Jurkat, Clone E6-1 (cell line): ENCODE measurements around the gene PM20D2.

Source experiments
- DNase-seq: peaks from one replicate; pipeline ENCODE4 v3.0.0-alpha.2; 2011; ENCODE audit warnings: low read depth, low spot score
- H3K4me3 ChIP-seq: 2 replicates; pipeline ENCODE4 v1.5.1; 2011; ENCODE audit warnings: mild to moderate bottlenecking, low read length, control low read depth, moderate library complexity

The PM20D2 gene

GRCh38 chr6:89140347-89141156 lies 5.3 kb upstream of the PM20D2 start:
- H3K4me3 ChIP-seq, result no peak overlapping the region
- no peak for DNase-seq

DNA sequence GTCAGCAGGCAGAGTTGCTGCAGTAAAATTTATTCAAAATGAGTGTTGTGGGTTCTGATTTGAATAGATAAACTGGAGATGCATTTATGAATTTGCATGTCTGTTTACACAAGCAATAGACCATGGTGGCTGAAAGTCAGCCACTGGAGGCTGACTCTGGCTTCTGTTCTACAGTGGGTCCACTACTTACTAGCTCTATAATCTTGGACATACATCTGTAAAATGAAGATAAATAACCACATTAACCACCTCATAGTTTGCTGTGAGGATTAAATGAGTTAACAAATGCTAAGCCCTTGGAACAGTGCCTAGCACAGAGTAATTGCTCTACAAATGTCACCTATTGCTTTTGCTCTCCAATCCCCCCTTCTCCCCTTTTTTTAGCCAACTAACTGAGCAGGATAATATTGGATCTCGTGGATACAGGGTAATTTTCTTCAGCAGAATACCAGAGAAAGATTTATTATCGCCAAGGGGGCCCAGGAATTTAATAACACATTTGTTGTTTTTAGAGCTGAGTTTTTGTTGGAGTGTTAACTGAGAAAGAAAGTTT lies 1.4 kb upstream of the PM20D2 start:
- H3K4me3 ChIP-seq, result no peak overlapping the region
- no peak for DNase-seq

- DNase-seq, result peak; percentile 54
- H3K4me3 ChIP-seq, result peak overlapping the region; percentile 59
Measured at GRCh38 chr6:89145091-89145955, 532 bp upstream of the PM20D2 start.

DNA sequence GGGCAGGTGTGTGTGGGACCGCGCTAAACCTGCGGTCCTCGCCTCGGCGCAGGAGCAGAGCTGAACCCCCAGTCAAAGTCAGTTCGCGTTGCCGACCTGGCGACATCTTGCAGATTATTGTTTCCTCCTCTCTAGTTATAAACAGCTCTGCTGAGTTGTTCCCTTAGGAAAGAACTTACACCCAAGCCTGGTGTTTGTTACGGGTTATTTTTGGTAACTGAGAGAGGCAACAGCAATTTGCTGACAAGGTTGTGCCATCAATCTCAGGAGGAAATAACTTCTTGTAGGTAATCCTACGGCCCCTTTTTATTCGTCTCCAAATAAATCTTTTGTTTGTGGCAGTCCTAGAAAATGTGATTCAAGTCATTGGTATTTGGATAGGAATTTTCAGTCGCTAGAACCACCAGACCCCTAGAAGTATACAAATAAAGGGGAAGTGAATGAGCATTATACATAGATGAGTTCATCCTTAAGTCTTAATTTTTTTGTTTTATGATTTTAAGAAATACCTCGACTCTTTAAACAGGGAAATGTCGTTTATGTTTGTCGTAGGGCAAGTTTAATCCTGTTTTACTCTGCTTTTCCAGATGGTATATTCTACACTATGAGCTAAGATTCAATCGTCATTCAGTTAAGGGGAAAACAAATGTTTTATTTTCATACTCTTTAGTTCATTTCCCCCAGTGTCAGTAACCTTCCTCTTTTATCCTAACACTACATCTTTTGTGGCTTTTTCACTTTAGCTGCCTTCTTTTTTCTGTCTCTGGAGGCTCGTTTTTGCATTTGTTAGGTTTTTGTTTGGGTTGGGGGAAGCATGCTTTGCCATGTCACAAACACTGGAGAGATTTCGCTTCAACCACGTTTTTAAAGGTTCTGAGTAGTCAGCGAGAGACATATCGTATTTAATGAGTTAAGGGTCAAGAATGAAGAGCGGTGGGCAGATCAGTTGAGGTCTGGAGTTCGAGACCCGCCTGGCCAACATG lies 1.2 kb downstream of the PM20D2 start:
- H3K4me3 ChIP-seq, result peak overlapping the region; percentile 59
- DNase-seq, result peak; percentile 24

GRCh38 chr6:89148016-89148750 lies 2.3 kb downstream of the PM20D2 start:
- no peak overlapping the region for H3K4me3 ChIP-seq
- DNase-seq, result no peak

GRCh38 chr6:89154131-89154530 lies 8.3 kb downstream of the PM20D2 start:
- H3K4me3 ChIP-seq, result no peak overlapping the region
- no peak for DNase-seq

GRCh38 chr6:89160331-89161092 lies 14.7 kb downstream of the PM20D2 start:
- DNase-seq, result no peak
- no peak overlapping the region for H3K4me3 ChIP-seq

- no peak for DNase-seq
- H3K4me3 ChIP-seq, result no peak overlapping the region
Measured at GRCh38 chr6:89161326-89162046, 15.6 kb downstream of the PM20D2 start.

DNA sequence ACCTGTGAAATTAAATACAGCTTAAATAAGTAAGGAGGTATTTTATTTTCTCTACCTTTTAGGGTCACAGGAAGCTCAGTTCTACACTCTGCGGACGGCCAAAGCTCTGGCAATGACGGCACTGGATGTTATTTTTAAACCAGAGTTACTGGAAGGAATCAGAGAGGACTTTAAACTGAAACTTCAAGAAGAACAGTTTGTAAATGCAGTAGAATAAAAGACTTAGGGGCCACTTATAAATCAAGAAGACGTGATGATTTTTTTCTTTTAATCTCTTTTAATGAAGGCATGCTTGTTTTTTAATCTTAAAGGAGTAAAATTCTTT lies 16.2 kb downstream of the PM20D2 start:
- no peak overlapping the region for H3K4me3 ChIP-seq
- DNase-seq, result no peak

GRCh38 chr6:89172131-89172530 lies 26.3 kb downstream of the PM20D2 start:
- no peak overlapping the region for H3K4me3 ChIP-seq
- no peak for DNase-seq

DNA sequence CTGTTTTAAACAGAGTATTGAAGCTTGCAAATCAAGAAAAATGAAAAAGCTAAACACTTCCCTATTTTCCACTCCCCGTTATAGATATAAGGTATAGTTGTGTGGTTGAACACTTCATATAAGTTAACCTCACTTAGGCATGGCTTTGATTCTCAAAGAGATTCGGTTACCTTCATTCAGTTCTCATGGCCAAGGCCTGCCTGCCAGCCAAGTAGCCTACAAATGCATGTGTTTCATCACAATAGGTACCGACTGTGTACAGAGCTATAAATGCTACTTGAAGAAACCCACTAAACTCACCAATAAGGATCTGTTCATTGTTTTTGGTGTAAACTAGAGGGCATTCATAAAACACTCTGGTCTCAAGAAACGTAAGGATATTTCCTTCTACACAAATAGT lies 27.8 kb downstream of the PM20D2 start:
- H3K4me3 ChIP-seq, result no peak overlapping the region
- DNase-seq, result no peak

- no peak for DNase-seq
Measured at GRCh38 chr6:89180112-89180511, 34.3 kb downstream of the PM20D2 start.

GRCh38 chr6:89180971-89181370 lies 35.1 kb downstream of the PM20D2 start:
- no peak for DNase-seq
- no peak overlapping the region for H3K4me3 ChIP-seq

More at GRCh38 chr6:89180112-89180511, 34.3 kb downstream of the PM20D2 start:
- H3K4me3 ChIP-seq, result no peak overlapping the region

- H3K4me3 ChIP-seq, result no peak overlapping the region
- no peak for DNase-seq
Measured at GRCh38 chr6:89183294-89183693, 37.4 kb downstream of the PM20D2 start.

DNA sequence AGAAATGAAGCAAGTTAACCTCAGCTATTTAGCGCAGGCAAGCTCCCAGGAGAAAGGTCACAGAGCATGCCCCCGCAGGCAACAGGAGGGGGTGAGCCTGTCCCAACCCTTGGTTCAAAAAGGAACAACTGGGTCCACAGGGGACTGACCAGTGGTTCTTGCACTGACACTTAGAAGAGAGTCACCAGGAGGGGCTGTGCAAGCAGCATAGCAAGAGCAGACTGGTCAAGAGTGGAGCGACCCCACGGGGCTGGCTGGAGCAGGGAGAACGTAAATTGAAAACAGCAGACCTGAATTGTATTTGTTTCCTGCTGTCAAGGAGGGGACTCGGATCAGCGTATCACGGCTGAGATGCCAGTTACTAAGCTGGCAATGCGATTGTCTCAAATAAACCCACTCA lies 38.5 kb downstream of the PM20D2 start:
- no peak for DNase-seq
- H3K4me3 ChIP-seq, result no peak overlapping the region

- DNase-seq, result no peak
- no peak overlapping the region for H3K4me3 ChIP-seq
Measured at GRCh38 chr6:89186762-89187161, 40.9 kb downstream of the PM20D2 start.

- no peak for DNase-seq
- H3K4me3 ChIP-seq, result no peak overlapping the region
Measured at GRCh38 chr6:89187504-89187903, 41.6 kb downstream of the PM20D2 start.
